22Rv1 (cell line): ENCODE measurements around the gene DCUN1D4.
"Not testable (repeated sequence)": the region's sequence is repeated elsewhere in the genome, so short reads cannot be mapped to it uniquely, and the experiment has no call there.

ENCODE experiments used
- H3K27ac ChIP-seq: fragments of 450-650 bp; 2 replicates; pipeline ENCODE4 v1.5.1; 2017
- CTCF ChIP-seq: fragments of 450-650 bp; IDR thresholded peaks from 2 replicates; pipeline ENCODE4 v1.5.1; 2017; ENCODE audit warnings: mild to moderate bottlenecking
- ZFX ChIP-seq: fragments of 450-650 bp; IDR thresholded peaks from 2 replicates; pipeline ENCODE4 v1.6.1; 2017; ENCODE audit warnings: antibody characterized with exemption, borderline replicate concordance

Gene DCUN1D4

GRCh38 chr4:51923343-51923742 is 80.4 kb downstream of the DCUN1D4 start:
- H3K27ac ChIP-seq, result no peak overlapping the region
- TF ChIP-seq CTCF (no peak), ZFX (no peak)

GRCh38 chr4:51925307-51925706 is 82.4 kb downstream of the DCUN1D4 start:
- no peak for TF ChIP-seq CTCF
- no peak for TF ChIP-seq ZFX
- no peak overlapping the region for H3K27ac ChIP-seq

GRCh38 chr4:51930557-51930956 is 87.6 kb downstream of the DCUN1D4 start:
- H3K27ac ChIP-seq, result no peak overlapping the region
- TF ChIP-seq ZFX (no peak), CTCF (no peak)

GRCh38 chr4:51931461-51931860 is 88.5 kb downstream of the DCUN1D4 start:
- H3K27ac ChIP-seq, result no peak overlapping the region
- TF ChIP-seq ZFX, result no peak
- no peak for TF ChIP-seq CTCF

GRCh38 chr4:51932261-51932660 is 89.3 kb downstream of the DCUN1D4 start:
- TF ChIP-seq ZFX (no peak), CTCF (no peak)
- no peak overlapping the region for H3K27ac ChIP-seq

- no peak overlapping the region for H3K27ac ChIP-seq
- TF ChIP-seq ZFX (no peak), CTCF (no peak)
Observed at GRCh38 chr4:51932684-51933083, 89.7 kb downstream of the DCUN1D4 start.

- H3K27ac ChIP-seq, result not testable (repeated sequence)
Observed at GRCh38 chr4:51940460-51940859, 97.5 kb downstream of the DCUN1D4 start.

GRCh38 chr4:51942108-51942832 is 99.3 kb downstream of the DCUN1D4 start:
- H3K27ac ChIP-seq, result no peak overlapping the region
- TF ChIP-seq CTCF, result no peak
- TF ChIP-seq ZFX, result no peak
